ENCODE data around the gene VASN. TPM values are rescaled to one million over a fixed set of nuclear protein-coding genes. Genes with fewer than 3 reads are reported as not detected.

Gene VASN
- total RNA-seq, 2 experiments from 2014 or later = not detected

GRCh38 chr16:4361944-4362311, 9.7 kb upstream of the VASN start:
- no peaks in the 10 kb centered on the region for H3K9me3 ChIP-seq (ENCODE audit: low read length)
- BruUV-seq (replicated peaks) = no TSS peak
- H2AFZ ChIP-seq (ENCODE audit: low read length) = no peak overlapping the region
- no peak overlapping the region for H3K27ac ChIP-seq (ENCODE audit: low read depth, low read length, poor library complexity, severe bottlenecking)
- POLR2A ChIA-PET = no interaction called here
- H3K4me2 ChIP-seq (ENCODE audit: low read length) = no peak overlapping the region
- DNase-seq (ENCODE audit: low spot score) = no peak
- no peaks in the 10 kb centered on the region for H3K9me2 ChIP-seq (ENCODE audit: insufficient read depth, low read length)
- H3K4me1 ChIP-seq (ENCODE audit: insufficient read depth, low read length, poor library complexity, severe bottlenecking) = peaks cover 12% of the 10 kb centered on the region
- no peaks in the 10 kb centered on the region for H3K79me2 ChIP-seq (ENCODE audit: insufficient read depth, low read depth, low read length)
- no peak overlapping the region for H3K4me3 ChIP-seq (ENCODE audit: low read depth, low read length, poor library complexity, severe bottlenecking)
- intact Hi-C loops (cut with micrococcal nuclease; ENCODE audit: unreplicated experiment) = no loop called here
- H4K20me1 ChIP-seq (ENCODE audit: insufficient read depth, low read length) = no peaks in the 10 kb centered on the region
- CTCF ChIA-PET (ENCODE audit: unreplicated experiment) = no interaction called here
- TF ChIP-seq CTCF (conservative IDR thresholded peaks at IDR 0.05; ENCODE audit: low read length) (no peak), EZH2phosphoT487 (IDR thresholded peaks at IDR 0.05; ENCODE audit: borderline replicate concordance, low read depth, low read length) (no peak)
- H3K36me3 ChIP-seq (ENCODE audit: insufficient read depth, low read length) = peaks cover 79% of the 10 kb centered on the region

GRCh38 chr16:4362476-4363135, 9.0 kb upstream of the VASN start:
- DNase-seq (ENCODE audit: low spot score) = peak; percentile 16
- Histone ChIP-seq H2AFZ (ENCODE audit: low read length) (no peak overlapping the region), H3K4me2 (ENCODE audit: low read length) (peak overlapping the region; percentile 11; the same call in 1 of the 2 replicates), H3K4me3 (ENCODE audit: low read depth, low read length, poor library complexity, severe bottlenecking) (no peak overlapping the region), H4K20me1 (ENCODE audit: insufficient read depth, low read length) (no peaks in the 10 kb centered on the region), H3K79me2 (ENCODE audit: insufficient read depth, low read depth, low read length) (no peaks in the 10 kb centered on the region), H3K9me3 (ENCODE audit: low read length) (no peaks in the 10 kb centered on the region), H3K4me1 (ENCODE audit: insufficient read depth, low read length, poor library complexity, severe bottlenecking) (peaks cover 12% of the 10 kb centered on the region), H3K36me3 (ENCODE audit: insufficient read depth, low read length) (peaks cover 83% of the 10 kb centered on the region), H3K27ac (ENCODE audit: low read depth, low read length, poor library complexity, severe bottlenecking) (peak overlapping the region; percentile 30), H3K9me2 (ENCODE audit: insufficient read depth, low read length) (no peaks in the 10 kb centered on the region)
- TF ChIP-seq CTCF (conservative IDR thresholded peaks at IDR 0.05; ENCODE audit: low read length) (no peak), EZH2phosphoT487 (IDR thresholded peaks at IDR 0.05; ENCODE audit: borderline replicate concordance, low read depth, low read length) (no peak)
- ChIA-PET CTCF (ENCODE audit: unreplicated experiment) (no interaction called here), POLR2A (no interaction called here)
- intact Hi-C loops (cut with micrococcal nuclease; ENCODE audit: unreplicated experiment) = no loop called here
- BruUV-seq (replicated peaks) = no TSS peak

- ChIA-PET CTCF (ENCODE audit: unreplicated experiment) (interaction anchor here (0.7 kb wide), 1 partner anchor 107 kb away, joined by 3 read pairs; no protein-coding TSS in a partner anchor), POLR2A (no interaction called here)
- peaks cover 67% of the 10 kb centered on the region for H3K36me3 ChIP-seq (ENCODE audit: insufficient read depth, low read length)
- no peak overlapping the region for H3K4me3 ChIP-seq (ENCODE audit: low read depth, low read length, poor library complexity, severe bottlenecking)
- no peak overlapping the region for H3K4me2 ChIP-seq (ENCODE audit: low read length)
- no peaks in the 10 kb centered on the region for H3K79me2 ChIP-seq (ENCODE audit: insufficient read depth, low read depth, low read length)
- DNase-seq (ENCODE audit: low spot score) = no peak
- H3K27ac ChIP-seq (ENCODE audit: low read depth, low read length, poor library complexity, severe bottlenecking) = no peak overlapping the region
- TF ChIP-seq EZH2phosphoT487 (IDR thresholded peaks at IDR 0.05; ENCODE audit: borderline replicate concordance, low read depth, low read length) (no peak), CTCF (conservative IDR thresholded peaks at IDR 0.05; ENCODE audit: low read length) (no peak)
- H3K9me2 ChIP-seq (ENCODE audit: insufficient read depth, low read length) = no peaks in the 10 kb centered on the region
- H3K9me3 ChIP-seq (ENCODE audit: low read length) = no peaks in the 10 kb centered on the region
- H4K20me1 ChIP-seq (ENCODE audit: insufficient read depth, low read length) = no peaks in the 10 kb centered on the region
- no TSS peak for BruUV-seq (replicated peaks)
- intact Hi-C loops (cut with micrococcal nuclease; ENCODE audit: unreplicated experiment) = no loop called here
- H3K4me1 ChIP-seq (ENCODE audit: insufficient read depth, low read length, poor library complexity, severe bottlenecking) = peaks cover 12% of the 10 kb centered on the region
- no peak overlapping the region for H2AFZ ChIP-seq (ENCODE audit: low read length)
Observed at GRCh38 chr16:4364196-4365013, 7.2 kb upstream of the VASN start.
